Left ventricle myocardium inferior (tissue), 1 donor: ENCODE results near the gene JAKMIP2. TPM values are rescaled to one million over a fixed set of nuclear protein-coding genes. Genes with fewer than 3 reads are reported as not detected.
"Not testable (repeated sequence)": the region's sequence is repeated elsewhere in the genome, so short reads cannot be mapped to it uniquely, and the experiment has no call there.

Experiments
- DNase-seq: peaks from one replicate; pipeline ENCODE4 v3.0.0-alpha.2; 2020
- H3K27ac ChIP-seq: fragments of 200-600 bp; replicated peaks from 2 replicates; pipeline ENCODE4 v1.8.0; 2021
- H3K27me3 ChIP-seq: fragments of 200-600 bp; 2 replicates; pipeline ENCODE4 v1.8.0; 2021; ENCODE audit warnings: low read depth
- H3K36me3 ChIP-seq: fragments of 200-600 bp; 2 replicates; pipeline ENCODE4 v1.8.0; 2021
- H3K4me1 ChIP-seq: fragments of 200-600 bp; 2 replicates; pipeline ENCODE4 v1.8.0; 2021
- H3K4me3 ChIP-seq: fragments of 200-600 bp; 2 replicates; pipeline ENCODE4 v1.8.0; 2021; ENCODE audit warnings: mild to moderate bottlenecking, moderate library complexity
- H3K9me3 ChIP-seq: fragments of 200-600 bp; replicated peaks from 2 replicates; pipeline ENCODE4 v1.8.0; 2021
- CTCF ChIP-seq: fragments of 200-600 bp; IDR thresholded peaks from 2 replicates; pipeline ENCODE4 v1.8.0; 2021; ENCODE audit warnings: antibody characterized with exemption, mild to moderate bottlenecking, borderline replicate concordance
- intact Hi-C: fragments of 100-400 bp; cut with micrococcal nuclease; formaldehyde crosslinking; loops from one replicate; pipeline ENCODE4 v1.11.0; 2022
- total RNA-seq: library from RNA; stranded (reverse); fragmentation: NEBNext Ultra II Directional; extraction: Animal tissue kit (Norgen Biotek cat#: 25700); gene quantifications from one replicate; pipeline ENCODE4 v1.2.1, GENCODE V29; 2021
- donor health status: DM: no; HTN: yes; CAD: no; lungs with severe emphysema.

JAKMIP2 gene
- total RNA-seq, 1 donor from 2014 or later = 0.41 TPM

GRCh38 chr5:147727200-147727599 lies 55.3 kb downstream of the JAKMIP2 start:
- no peaks in the 10 kb centered on the region for H3K4me1 ChIP-seq

GRCh38 chr5:147721191-147721960 lies 61.2 kb downstream of the JAKMIP2 start:
- H3K4me3 ChIP-seq, H3K27me3 ChIP-seq, DNase-seq, H3K36me3 ChIP-seq, H3K27ac ChIP-seq, H3K4me1 ChIP-seq, intact Hi-C loops, H3K9me3 ChIP-seq: not testable (repeated sequence)

More at GRCh38 chr5:147727200-147727599, 55.3 kb downstream of the JAKMIP2 start:
- Histone ChIP-seq H3K27ac (no peak overlapping the region), H3K36me3 (no peaks in the 10 kb centered on the region), H3K27me3 (peaks cover 3% of the 10 kb centered on the region), H3K4me3 (no peak overlapping the region), H3K9me3 (no peaks in the 10 kb centered on the region)
- intact Hi-C loops = no loop called here
- TF ChIP-seq CTCF = no peak
- no peak for DNase-seq

GRCh38 chr5:147713550-147714295 lies 68.8 kb downstream of the JAKMIP2 start:
- Histone ChIP-seq H3K9me3 (no peaks in the 10 kb centered on the region), H3K4me3 (no peak overlapping the region), H3K27ac (no peak overlapping the region), H3K36me3 (no peaks in the 10 kb centered on the region), H3K4me1 (no peaks in the 10 kb centered on the region), H3K27me3 (peaks cover 6% of the 10 kb centered on the region)
- no peak for TF ChIP-seq CTCF
- intact Hi-C loops = no loop called here
- DNase-seq = no peak

GRCh38 chr5:147712598-147712997 lies 69.9 kb downstream of the JAKMIP2 start:
- intact Hi-C loops = no loop called here
- H3K9me3 ChIP-seq = no peaks in the 10 kb centered on the region
- DNase-seq = no peak
- H3K4me3 ChIP-seq = no peak overlapping the region
- peaks cover 6% of the 10 kb centered on the region for H3K27me3 ChIP-seq
- H3K4me1 ChIP-seq = no peaks in the 10 kb centered on the region
- H3K27ac ChIP-seq = no peak overlapping the region
- no peaks in the 10 kb centered on the region for H3K36me3 ChIP-seq
- TF ChIP-seq CTCF = no peak

- Histone ChIP-seq H3K27ac (no peak overlapping the region), H3K36me3 (no peaks in the 10 kb centered on the region), H3K27me3 (peaks cover 6% of the 10 kb centered on the region), H3K4me1 (no peaks in the 10 kb centered on the region), H3K9me3 (no peaks in the 10 kb centered on the region), H3K4me3 (no peak overlapping the region)
- no peak for DNase-seq
- intact Hi-C loops = no loop called here
- no peak for TF ChIP-seq CTCF
Observed at GRCh38 chr5:147712019-147712418, 70.5 kb downstream of the JAKMIP2 start.

GRCh38 chr5:147711019-147711418 lies 71.5 kb downstream of the JAKMIP2 start:
- TF ChIP-seq CTCF = no peak
- intact Hi-C loops = no loop called here

More at GRCh38 chr5:147711019-147711418, 71.5 kb downstream of the JAKMIP2 start:
- Histone ChIP-seq H3K4me3 (no peak overlapping the region), H3K4me1 (no peaks in the 10 kb centered on the region), H3K27ac (no peak overlapping the region), H3K36me3 (no peaks in the 10 kb centered on the region), H3K9me3 (no peaks in the 10 kb centered on the region), H3K27me3 (peaks cover 6% of the 10 kb centered on the region)
- DNase-seq = no peak
